Measurements from ENCODE around the gene MYO9A.

Gene MYO9A

GRCh38 chr15:72136170-72137051 is 18.5 kb upstream of the MYO9A start:
- no peak for TF ChIP-seq CTCF (conservative IDR thresholded peaks at IDR 0.05)
- TF ChIP-seq ZFX (IDR thresholded peaks at IDR 0.05) = no peak
- H3K27ac ChIP-seq = no peak overlapping the region

GRCh38 chr15:72135719-72136118 is 17.8 kb upstream of the MYO9A start:
- no peak overlapping the region for H3K27ac ChIP-seq
- TF ChIP-seq CTCF (conservative IDR thresholded peaks at IDR 0.05) = no peak
- no peak for TF ChIP-seq ZFX (IDR thresholded peaks at IDR 0.05)

- TF ChIP-seq CTCF (conservative IDR thresholded peaks at IDR 0.05) (no peak), ZFX (IDR thresholded peaks at IDR 0.05) (no peak)
- no peak overlapping the region for H3K27ac ChIP-seq
Measured at GRCh38 chr15:72133211-72133610, 15.3 kb upstream of the MYO9A start.

GRCh38 chr15:72131922-72132321 is 14.0 kb upstream of the MYO9A start:
- H3K27ac ChIP-seq = no peak overlapping the region
- no peak for TF ChIP-seq ZFX (IDR thresholded peaks at IDR 0.05)
- no peak for TF ChIP-seq CTCF (conservative IDR thresholded peaks at IDR 0.05)

- no peak for TF ChIP-seq CTCF (conservative IDR thresholded peaks at IDR 0.05)
- TF ChIP-seq ZFX (IDR thresholded peaks at IDR 0.05) = no peak
- H3K27ac ChIP-seq = no peak overlapping the region; the same call in 1 of the 2 replicates
Measured at GRCh38 chr15:72130272-72130671, 12.3 kb upstream of the MYO9A start.

GRCh38 chr15:72128359-72128758 is 10.4 kb upstream of the MYO9A start:
- TF ChIP-seq ZFX (IDR thresholded peaks at IDR 0.05) = no peak
- TF ChIP-seq CTCF (conservative IDR thresholded peaks at IDR 0.05) = no peak
- H3K27ac ChIP-seq = no peak overlapping the region

GRCh38 chr15:72127724-72128322 is 9.9 kb upstream of the MYO9A start:
- TF ChIP-seq CTCF (conservative IDR thresholded peaks at IDR 0.05) (no peak), ZFX (IDR thresholded peaks at IDR 0.05) (no peak)
- H3K27ac ChIP-seq = no peak overlapping the region
